SK-N-SH treated with all-trans-retinoic acid at 6 μM for 48 hours (cell line): ENCODE data around the gene BUD23.
"Not testable (repeated sequence)": the region's sequence is repeated elsewhere in the genome, so short reads cannot be mapped to it uniquely, and the experiment has no call there.

Experiments
- ATAC-seq: fragments of 200-7000 bp; cut with Tn5 transposase; 3 replicates; pipeline ENCODE4 v1.9.1; 2020; ENCODE audit warnings: mild to moderate bottlenecking, moderate library complexity
- ARNTL ChIP-seq: fragments of 450-650 bp; formaldehyde crosslinking; IDR thresholded peaks from 2 replicates; pipeline ENCODE4 v1.5.0; 2020; ENCODE audit warnings: low read depth, mild to moderate bottlenecking, moderate library complexity, borderline replicate concordance
- BACH2 ChIP-seq: fragments of 250-450 bp; sonication (Bioruptor Pico); IDR thresholded peaks from 2 replicates; pipeline ENCODE4 v1.9.0; 2021; ENCODE audit warnings: mild to moderate bottlenecking, borderline replicate concordance
- CREB5 ChIP-seq: fragments of 250-450 bp; sonication (Bioruptor Pico); IDR thresholded peaks from 2 replicates; pipeline ENCODE4 v1.5.1; 2020; ENCODE audit warnings: low read depth, mild to moderate bottlenecking, moderate library complexity
- CSDC2 ChIP-seq: fragments of 250-450 bp; sonication (Bioruptor Pico); IDR thresholded peaks from 2 replicates; pipeline ENCODE4 v1.5.0; 2020; ENCODE audit warnings: mild to moderate bottlenecking, moderate library complexity
- CSRNP3 ChIP-seq: fragments of 250-450 bp; sonication (Bioruptor Pico); IDR thresholded peaks from 2 replicates; pipeline ENCODE4 v1.5.1; 2021; ENCODE audit warnings: mild to moderate bottlenecking, moderate library complexity
- ESRRG ChIP-seq: fragments of 250-450 bp; sonication (Bioruptor Pico); IDR thresholded peaks from 2 replicates; pipeline ENCODE4 v1.6.1; 2021; ENCODE audit warnings: mild to moderate bottlenecking
- OSR1 ChIP-seq: fragments of 250-450 bp; sonication (Bioruptor Pico); IDR thresholded peaks from 2 replicates; pipeline ENCODE4 v1.8.0; 2022; ENCODE audit warnings: moderate library complexity, mild to moderate bottlenecking, inconsistent platforms
- PATZ1 ChIP-seq: fragments of 250-450 bp; sonication (Bioruptor Pico); IDR thresholded peaks from 2 replicates; pipeline ENCODE4 v1.8.0; 2020; ENCODE audit warnings: mild to moderate bottlenecking, moderate library complexity, borderline replicate concordance
- POU6F1 ChIP-seq: fragments of 250-450 bp; sonication (Bioruptor Pico); IDR thresholded peaks from 2 replicates; pipeline ENCODE4 v1.8.0; 2021; ENCODE audit warnings: low read depth, mild to moderate bottlenecking, moderate library complexity, borderline replicate concordance
- RARB ChIP-seq: fragments of 250-450 bp; sonication (Bioruptor Pico); IDR thresholded peaks from 2 replicates; pipeline ENCODE4 v1.8.0; 2021; ENCODE audit warnings: mild to moderate bottlenecking, moderate library complexity
- TCF4 ChIP-seq: fragments of 250-450 bp; sonication (Bioruptor Pico); IDR thresholded peaks from 2 replicates; pipeline ENCODE4 v1.8.0; 2021; ENCODE audit warnings: mild to moderate bottlenecking, moderate library complexity, borderline replicate concordance
- ZC3H10 ChIP-seq: fragments of 250-450 bp; sonication (Bioruptor Pico); IDR thresholded peaks from 2 replicates; pipeline ENCODE4 v1.5.1; 2021; ENCODE audit warnings: mild to moderate bottlenecking, moderate library complexity
- ZFP3 ChIP-seq: fragments of 250-450 bp; sonication (Bioruptor Pico); IDR thresholded peaks from 2 replicates; pipeline ENCODE4 v1.5.0; 2020; ENCODE audit warnings: mild to moderate bottlenecking, moderate library complexity
- ZFP30 ChIP-seq: fragments of 450-650 bp; formaldehyde crosslinking; IDR thresholded peaks from 2 replicates; pipeline ENCODE4 v1.5.0; 2022; ENCODE audit warnings: mild to moderate bottlenecking, moderate library complexity
- ZNF565 ChIP-seq: fragments of 450-650 bp; formaldehyde crosslinking; conservative IDR thresholded peaks from 2 replicates; pipeline ENCODE4 v1.5.0; 2020; ENCODE audit warnings: low read depth, mild to moderate bottlenecking, moderate library complexity
- ZNF70 ChIP-seq: fragments of 450-650 bp; formaldehyde crosslinking; IDR thresholded peaks from 2 replicates; pipeline ENCODE4 v1.5.0; 2020; ENCODE audit warnings: mild to moderate bottlenecking, moderate library complexity

The BUD23 gene

GRCh38 chr7:73708961-73709549 is 25.7 kb downstream of the BUD23 start:
- no peak for TF ChIP-seq ZNF70 (CRISPR knock-in tag)
- no peak for ATAC-seq

GRCh38 chr7:73712773-73713172 is 29.4 kb downstream of the BUD23 start:
- TF ChIP-seq BACH2 (no peak), ZNF70 (CRISPR knock-in tag) (peak; percentile 100)
- TF ChIP-seq, all 23 proteins: peak for 1
- no peak for ATAC-seq

- ATAC-seq = not testable (repeated sequence)
These were observed 29.9 kb downstream of the BUD23 start for GRCh38 chr7:73713319-73713718.

GRCh38 chr7:73715648-73716317 is 32.4 kb downstream of the BUD23 start:
- TF ChIP-seq CSDC2 (CRISPR knock-in tag) (no peak), CREB5 (CRISPR knock-in tag) (no peak), CSRNP3 (CRISPR knock-in tag) (no peak), OSR1 (CRISPR knock-in tag) (no peak), ESRRG (CRISPR knock-in tag) (no peak), PATZ1 (CRISPR knock-in tag) (no peak), ZNF70 (CRISPR knock-in tag) (no peak), ZNF565 (CRISPR knock-in tag) (no peak), TCF4 (CRISPR knock-in tag) (no peak)
- peak; percentile 81 for ATAC-seq

- no peak for ATAC-seq
- TF ChIP-seq CSDC2 (CRISPR knock-in tag) = no peak
- no peak for TF ChIP-seq CSRNP3 (CRISPR knock-in tag)
These were observed 33.0 kb downstream of the BUD23 start for GRCh38 chr7:73716318-73716890.

- TF ChIP-seq ZNF565 (CRISPR knock-in tag) (no peak), ARNTL (CRISPR knock-in tag) (no peak), PATZ1 (CRISPR knock-in tag) (no peak), RARB (CRISPR knock-in tag) (no peak), CSDC2 (CRISPR knock-in tag) (no peak), ZFP30 (CRISPR knock-in tag) (no peak), ZC3H10 (CRISPR knock-in tag) (no peak), ZFP3 (CRISPR knock-in tag) (no peak), ESRRG (CRISPR knock-in tag) (no peak), OSR1 (CRISPR knock-in tag) (no peak), POU6F1 (no peak), BACH2 (no peak), CSRNP3 (CRISPR knock-in tag) (no peak)
- ATAC-seq = no peak
These were observed 33.8 kb downstream of the BUD23 start for GRCh38 chr7:73717025-73717807.
